Measurements from ENCODE around the gene DYSF.

DYSF gene

DNA sequence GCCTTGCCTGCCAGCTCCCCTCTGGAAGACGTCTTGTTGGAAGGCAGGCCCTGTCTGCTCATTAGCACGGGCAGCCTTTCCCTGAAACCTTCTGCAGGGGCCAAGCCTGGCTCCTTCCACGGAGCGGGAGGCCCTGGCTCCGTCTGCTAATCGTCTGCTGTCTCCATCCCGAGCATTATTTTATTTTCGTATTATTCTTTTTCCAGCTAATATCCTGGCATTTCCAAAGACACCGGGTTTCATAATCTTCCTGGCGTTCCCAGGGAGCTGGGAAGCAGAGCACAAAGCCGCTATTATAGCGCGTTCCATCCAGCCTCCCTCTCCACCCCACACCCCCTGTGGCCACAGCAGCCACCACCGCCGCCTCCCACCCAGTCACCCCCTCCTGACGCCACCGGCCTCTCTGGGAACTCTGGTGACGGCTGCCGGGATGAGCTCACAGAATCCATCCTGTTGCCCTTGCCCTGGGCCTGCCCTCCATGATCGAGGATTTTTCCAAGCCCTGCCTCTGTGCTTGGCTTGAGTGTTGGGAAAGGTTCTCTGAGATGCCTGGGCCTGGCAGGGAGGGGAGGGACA, 125.5 kb downstream of the DYSF start:
- no peak for DNase-seq

DNA sequence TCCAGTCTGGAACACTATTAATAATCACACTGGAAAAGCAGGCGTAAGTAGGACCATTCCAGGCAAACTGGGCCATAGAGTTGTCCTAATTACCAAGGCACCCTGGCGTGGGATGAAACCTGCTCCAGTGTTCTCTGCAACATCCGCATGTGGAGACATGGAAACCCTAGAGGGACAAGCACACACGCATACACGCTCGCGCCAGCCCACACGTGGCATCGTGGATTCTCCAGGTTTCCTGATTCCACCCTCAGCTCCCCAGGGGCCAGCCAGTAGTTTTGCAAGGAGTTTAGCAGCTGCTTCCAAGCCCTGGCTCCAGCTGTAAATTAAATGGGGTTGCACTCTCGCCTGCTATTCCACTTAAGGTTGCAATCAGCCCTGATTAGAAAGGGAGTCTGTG, 127.7 kb downstream of the DYSF start:
- DNase-seq, result no peak

DNA sequence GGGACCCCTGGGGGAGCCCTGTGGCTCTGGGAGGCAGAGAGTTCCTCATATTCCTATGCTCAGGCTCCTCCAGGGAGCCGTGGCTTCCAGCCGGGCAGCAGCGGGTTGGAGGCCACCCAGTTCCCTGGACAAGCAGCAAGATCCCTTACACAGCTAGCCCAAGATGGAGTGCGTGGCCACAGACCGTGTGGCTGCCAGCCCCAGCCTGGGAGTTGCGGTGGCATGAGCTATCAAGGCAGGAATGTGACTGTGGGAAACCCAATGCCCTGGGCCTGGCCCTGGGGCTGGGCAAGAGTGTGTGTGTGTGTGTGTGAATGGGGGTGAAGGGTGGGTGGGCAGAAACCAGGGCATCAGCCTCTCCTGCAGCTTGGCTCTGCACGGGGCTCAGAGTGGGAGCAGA, 130.5 kb downstream of the DYSF start:
- DNase-seq, result no peak

DNA sequence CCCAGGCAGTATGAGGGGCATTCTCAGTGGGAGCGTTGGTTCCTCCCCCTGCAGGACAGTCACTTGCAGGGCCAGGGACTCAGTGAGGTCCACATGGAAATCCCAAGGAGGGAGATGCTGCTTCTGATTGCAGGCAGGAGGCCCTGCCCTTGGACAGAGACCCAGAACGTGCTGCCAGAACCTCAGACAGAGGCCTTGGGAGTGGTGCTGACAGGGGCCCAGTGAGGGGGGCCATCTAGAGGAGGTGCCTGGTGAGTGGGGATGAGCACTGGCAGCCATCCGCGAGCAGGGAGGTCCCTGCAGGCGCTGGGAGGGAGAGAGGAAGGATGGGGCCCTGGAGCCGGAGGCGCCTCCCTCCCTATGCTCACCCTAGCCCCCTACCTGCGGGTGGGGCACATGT, 133.1 kb downstream of the DYSF start:
- DNase-seq, result no peak

DNA sequence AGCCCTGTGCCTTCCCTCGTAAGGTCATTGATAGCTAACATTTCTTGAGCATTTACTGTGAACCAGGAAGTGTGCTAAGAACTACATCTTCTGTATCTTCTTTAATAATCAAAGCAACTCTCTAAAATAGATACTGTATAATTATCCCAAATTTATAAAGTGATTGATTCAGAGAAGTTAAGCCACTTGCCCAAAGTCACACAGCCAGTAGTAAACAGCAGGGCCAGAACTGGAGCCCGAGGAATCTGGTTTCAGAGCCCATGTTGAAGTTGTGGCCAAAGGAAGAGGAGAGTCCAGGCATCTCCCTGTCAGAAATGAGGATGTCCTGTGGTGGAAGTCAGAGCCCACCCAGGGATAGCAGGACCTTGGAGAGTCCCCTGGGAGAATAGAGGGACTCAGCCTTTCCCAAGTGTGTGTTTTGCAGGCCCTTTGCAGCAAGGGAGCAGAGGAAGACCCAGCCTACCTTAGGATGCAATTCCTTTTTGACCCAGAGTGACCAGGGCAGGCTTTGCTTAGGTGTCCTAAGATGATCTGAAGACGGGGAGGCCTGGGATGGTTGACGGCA, 134.2 kb downstream of the DYSF start:
- DNase-seq, result no peak

DNA sequence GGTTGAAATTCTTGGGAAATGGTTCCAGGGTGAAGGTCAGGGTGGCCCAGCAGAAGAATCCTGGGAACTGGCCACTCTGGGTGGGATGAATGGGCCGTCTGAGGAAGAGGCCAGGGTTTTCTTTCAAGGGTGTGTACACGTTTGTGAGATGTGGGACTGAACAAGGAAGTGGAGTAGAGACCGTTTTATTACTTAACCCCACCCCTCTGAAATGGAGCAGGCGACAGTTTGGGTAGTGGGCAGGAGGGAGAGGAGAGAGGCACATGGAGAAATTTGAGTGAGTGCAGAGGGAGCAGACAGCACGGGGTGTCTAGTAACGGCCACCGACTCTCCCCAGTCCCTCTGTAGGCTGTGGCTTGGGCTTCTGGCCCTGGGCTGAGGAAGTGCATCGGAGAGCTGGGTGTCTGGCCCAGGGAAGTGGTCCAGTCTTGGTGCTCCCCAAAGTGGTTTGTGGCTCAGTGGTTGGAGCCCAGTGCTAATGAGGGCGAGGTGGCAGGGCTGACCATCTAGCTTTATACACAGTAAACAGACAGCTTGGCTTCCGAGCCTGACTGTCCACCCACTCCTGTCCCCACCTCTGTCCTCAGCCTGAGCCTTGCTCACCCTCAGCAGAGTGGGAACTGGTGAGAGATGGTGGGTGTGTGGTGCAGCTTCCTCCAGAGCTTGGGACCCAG, 135.3 kb downstream of the DYSF start:
- DNase-seq, result no peak

DNA sequence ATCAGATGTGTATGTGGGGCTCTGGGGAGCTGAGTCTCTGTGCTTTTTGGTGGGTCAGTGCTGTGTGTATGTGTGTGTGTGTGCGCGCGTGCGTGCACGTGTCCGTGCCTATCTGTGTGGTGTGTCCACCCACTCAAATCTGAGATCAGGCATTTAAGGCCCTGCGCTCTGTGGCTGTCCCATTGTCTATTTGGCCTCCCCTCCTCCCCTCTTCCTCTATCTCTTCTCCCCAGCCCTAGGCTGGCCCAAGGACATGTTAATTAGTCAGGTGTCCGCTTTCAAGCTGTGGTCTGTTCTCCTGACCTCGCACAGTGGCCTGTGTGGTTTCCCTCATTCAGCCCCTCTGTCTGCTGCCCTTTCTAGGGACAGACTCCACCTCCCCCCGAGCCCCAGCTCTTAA, 136.4 kb downstream of the DYSF start:
- no peak for DNase-seq

DNA sequence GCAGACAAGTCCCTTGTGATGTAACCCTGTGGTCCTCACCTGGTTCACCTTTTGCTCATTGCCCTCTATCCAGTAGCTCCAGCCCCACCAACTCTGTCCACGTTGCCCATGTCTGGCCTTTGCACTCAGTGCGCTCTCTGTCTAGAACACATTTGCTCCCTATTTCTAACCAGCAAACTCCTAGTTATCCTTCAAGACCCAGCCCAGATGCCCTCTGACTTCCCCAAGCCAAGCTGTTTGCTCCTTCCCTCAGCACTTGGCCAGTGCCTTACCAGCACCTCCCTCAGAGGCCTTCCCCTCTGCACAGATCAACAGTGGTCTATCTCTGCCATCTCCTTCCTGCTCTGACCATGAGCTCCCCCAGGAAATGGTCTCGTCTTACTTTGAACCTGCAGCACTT, 137.7 kb downstream of the DYSF start:
- no peak for DNase-seq

DNA sequence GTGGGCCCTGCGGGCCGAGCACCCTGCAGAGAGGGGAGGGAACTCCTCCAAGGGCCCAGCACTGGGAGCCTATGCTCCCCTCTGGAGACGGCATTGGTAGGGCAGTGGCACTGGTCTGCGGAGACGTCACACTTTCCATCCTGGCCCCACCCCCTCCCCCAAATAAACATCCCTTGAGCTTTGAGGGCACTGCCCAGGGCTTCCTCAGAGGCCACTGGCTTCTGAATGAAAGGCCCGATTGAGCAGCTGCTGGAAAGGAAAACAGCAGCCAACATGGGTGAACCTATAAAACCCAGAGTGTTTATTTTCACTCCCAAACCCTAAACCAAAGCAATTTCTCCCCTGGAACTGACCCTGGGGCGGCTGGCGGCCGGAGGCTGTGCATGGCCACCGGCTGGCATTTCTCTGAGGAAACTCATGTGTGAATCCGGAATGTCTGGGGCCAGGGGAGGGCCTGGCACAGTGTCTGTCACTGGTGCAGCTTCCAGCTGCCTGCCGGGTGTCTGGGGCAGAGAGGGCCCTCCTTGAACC, 138.9 kb downstream of the DYSF start:
- no peak for DNase-seq

DNA sequence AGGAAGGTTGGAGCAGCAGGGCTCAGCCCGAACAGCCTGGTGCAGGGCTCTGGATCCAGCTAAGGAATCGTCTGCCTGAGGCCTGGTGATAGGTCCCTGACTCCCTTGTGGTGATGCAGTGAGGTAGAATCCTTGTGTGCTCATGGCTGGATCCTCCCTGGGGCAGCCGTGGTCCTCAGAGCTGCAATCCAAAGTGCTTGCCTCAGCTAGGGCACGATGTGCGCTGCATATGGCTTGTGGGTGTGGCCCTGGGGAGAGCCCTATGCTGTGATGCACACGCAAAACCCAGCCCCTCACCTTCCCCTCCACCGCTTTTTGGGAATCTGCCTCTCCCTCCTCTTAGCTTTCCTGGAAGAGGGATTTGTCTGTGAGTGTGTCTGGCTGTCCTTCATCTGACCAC, 142.2 kb downstream of the DYSF start:
- DNase-seq, result no peak

DNA sequence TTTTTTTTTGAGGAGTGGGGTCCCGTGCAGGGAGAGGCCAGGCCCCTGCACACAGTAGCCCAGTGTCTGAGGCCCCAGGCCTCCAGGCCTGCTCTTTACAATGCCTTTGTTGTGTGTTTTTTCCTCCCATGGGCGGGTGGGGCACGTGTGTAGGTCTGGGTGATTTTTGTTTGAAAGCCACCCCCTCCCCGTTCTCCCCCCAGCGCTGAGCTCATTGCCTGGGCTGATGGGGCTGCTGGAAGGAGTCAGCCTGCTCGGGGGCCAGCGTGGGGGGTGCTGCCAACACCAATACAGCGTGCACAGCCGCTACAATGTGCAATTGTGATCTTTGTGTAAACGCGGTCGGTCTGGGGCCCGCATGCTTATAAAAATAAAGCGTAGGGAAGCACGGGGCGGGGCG, 142.7 kb downstream of the DYSF start:
- no peak for DNase-seq

DNA sequence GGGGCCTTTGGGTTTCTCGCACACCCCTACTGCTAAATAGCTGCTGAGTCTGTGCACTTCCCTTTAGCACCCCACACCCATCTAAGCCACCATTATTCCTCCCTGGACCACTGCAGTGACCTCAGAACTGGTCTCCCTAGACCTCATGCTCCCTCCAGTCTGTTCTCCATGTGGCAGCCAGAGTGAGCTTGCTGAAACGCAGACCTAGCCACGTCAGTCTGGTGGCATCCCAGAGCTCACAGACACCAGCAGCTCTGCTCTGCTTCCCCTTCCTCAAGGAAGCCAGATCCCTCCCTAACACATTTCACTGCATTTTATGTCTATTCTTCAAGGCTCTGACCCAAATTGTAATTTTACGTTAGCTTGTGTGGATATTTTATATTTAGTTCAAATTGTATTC, 144.4 kb downstream of the DYSF start:
- no peak for DNase-seq

DNA sequence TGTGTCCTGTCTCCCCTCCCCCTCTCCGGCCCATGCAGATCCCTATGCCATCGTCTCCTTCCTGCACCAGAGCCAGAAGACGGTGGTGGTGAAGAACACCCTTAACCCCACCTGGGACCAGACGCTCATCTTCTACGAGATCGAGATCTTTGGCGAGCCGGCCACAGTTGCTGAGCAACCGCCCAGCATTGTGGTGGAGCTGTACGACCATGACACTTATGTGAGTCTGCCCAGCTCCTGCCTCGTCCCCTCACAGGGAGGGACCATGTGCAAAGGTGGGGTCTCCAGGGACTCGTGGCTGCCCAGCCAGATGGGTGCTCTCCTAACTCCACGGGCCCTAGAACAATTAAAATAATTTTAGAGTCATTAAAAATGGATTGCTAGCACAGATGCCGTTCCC, 145.2 kb downstream of the DYSF start:
- DNase-seq, result no peak

DNA sequence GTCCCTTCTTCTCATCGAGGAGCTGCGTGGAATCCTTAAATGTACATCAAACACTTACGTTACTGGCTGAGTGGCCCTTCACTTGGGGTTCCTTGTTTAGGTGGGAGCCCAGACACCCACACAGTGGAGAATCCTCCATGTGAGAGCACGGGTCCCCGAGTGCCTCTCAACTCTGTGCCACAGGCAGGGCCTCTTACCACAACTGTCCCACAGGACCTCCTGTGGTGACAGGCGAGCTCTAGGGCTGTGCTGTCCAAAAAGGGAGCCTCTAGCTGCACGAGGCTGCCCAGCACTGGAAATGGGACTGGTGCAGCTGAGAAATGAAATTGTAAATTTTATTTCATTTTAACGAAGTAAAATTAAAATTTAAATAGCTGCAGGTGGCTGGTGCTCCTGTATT, 145.7 kb downstream of the DYSF start:
- no peak for DNase-seq

DNA sequence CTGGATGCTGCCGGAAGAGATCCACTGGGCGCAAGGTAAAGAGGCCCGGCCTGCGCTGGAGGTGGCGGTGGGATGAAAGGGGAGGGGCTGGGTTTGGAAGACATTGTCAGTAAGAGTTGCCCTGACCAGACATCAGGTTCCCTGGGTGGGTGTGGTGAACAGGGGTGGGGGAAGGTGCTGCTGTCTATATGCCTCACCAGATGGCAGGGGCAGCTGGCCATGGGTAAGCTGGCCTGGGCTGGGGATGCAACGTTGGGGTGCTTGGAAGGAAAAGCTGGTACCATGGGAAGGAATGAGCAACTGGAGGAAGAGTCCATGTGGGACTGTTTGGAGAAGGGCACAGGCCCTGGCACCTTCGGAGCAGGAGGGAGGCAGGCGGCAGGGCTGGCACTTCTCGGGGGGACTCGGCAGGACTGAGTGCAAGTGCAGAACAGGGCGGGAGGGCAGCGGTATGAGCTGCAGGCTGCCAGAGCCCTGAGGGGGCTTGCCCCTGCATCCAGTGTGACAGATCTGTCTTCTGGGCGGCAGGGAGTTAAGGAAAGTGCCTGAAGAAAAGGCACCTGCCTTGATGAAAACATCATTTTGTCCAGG, 146.4 kb downstream of the DYSF start:
- DNase-seq, result no peak

DNA sequence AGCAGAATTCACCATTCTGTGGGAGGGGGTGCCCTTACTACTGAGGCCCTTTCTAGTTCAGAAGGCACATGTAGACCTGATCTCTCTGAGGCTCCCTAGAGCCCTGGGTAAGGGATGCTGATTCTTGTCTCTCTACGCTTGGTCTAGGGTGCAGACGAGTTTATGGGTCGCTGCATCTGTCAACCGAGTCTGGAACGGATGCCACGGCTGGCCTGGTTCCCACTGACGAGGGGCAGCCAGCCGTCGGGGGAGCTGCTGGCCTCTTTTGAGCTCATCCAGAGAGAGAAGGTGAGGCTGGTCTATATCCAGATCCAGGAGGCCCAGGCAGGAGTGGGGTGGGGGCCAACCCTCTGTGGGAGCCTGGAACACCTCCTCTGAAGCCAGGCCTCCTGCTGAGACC, 147.2 kb downstream of the DYSF start:
- no peak for DNase-seq

DNA sequence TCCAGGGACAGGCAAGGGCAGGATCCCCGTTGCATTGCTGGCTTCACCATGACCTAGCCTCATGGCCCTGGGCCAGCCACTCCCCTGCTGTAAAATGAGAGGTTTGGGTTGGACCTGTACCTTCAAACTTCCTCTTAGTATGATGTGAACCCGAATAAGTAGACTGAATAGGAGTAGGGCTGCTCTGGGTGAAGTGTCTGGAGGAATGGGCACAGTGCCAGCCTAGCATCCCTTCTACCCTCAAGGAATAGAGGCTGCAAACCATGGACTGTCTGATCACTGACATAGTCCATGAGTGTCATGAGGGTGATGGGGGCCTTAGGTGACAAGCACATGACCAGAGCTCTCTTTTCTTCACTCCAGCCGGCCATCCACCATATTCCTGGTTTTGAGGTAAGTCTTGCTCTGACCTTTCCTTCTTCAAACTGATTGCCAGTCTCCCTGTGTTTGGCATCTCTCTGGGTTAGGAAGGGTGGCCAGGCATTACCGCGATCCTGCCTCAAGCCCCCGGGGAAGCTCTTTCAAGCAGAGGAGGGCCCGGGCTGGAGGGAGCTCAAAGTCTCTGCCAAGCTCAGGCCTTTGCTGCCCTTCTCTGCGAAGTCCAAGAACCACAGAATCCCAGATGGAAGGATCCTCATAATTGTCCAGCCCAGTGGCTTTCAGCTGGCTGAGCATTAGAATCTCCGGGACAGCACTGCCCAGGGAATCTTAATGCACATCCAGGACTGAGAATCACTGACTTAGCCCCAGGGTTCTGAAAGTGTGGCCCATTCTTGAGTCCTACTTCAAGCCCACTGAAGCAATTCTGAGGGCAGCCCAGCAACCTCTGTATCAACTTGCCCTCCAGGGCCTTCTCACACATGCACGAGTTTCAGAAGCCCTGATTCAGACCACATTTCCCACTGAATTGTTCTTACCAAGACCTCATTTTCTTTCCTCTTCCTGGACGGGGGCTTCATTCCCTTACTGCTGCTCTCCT, 148.1 kb downstream of the DYSF start:
- DNase-seq, result no peak

DNA sequence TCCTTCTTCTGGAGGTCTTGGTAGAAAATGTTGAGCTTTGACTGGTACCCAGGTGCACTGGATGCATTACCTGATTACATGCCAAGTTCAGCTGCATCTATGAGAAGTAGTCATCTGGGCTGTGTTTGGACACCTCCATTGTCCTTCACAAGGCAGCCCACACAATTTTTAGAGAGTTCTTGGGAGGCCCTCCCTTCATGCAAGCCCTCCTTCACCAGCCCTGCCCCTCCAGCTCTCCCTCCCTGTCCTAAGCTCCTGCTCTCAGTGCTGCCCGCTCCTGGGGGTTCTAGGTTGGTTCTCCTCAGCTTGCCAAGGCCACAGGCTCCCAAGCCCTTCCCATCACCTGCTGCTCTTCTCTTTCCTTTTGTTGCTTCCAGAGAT, 148.7 kb downstream of the DYSF start:
- no peak for DNase-seq

DNA sequence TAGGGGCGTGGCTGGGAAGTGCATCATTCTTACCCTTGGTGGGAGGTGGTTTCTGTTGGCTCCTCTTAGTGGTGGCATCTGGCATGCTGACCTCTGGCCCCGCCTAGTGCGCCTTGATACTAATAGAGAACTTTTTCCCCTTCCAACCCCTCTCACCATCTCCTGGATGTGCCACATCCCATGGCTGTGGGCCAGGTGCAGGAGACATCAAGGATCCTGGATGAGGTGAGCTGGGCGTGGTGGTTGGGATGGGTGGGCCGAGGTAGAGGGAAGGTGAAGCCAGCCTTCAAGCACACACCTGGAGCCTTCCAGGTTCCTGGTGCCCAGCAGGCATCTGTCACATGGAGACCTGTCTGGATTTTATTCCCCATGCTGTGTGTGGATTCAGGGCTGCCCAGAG, 149.2 kb downstream of the DYSF start:
- peak; percentile 2 for DNase-seq

DNA sequence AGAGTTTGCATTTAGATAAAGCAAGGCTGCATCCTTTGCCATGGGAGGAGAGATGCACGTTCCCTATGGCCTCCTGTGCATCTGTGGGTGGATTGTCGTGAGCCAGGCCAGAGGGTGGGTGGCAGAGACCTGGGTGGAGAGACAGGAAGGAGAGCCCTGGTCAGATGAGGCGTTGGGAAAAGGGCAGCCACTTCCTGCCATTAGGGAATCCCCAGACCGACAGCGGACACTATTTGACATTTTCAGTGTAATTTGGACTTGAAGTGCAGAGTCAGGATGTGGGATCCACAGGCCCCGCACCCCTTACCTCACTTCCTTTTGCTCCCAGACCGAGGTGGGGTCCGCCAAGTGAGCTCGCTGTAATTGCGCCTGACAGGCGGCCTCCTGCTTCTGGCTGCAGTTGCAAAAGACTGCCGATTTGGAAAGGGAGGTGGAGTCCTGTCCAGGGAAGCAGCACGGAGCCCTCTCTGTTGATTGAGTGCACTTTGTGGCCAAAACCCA, 150.0 kb downstream of the DYSF start:
- peak; percentile 2 for DNase-seq

DNA sequence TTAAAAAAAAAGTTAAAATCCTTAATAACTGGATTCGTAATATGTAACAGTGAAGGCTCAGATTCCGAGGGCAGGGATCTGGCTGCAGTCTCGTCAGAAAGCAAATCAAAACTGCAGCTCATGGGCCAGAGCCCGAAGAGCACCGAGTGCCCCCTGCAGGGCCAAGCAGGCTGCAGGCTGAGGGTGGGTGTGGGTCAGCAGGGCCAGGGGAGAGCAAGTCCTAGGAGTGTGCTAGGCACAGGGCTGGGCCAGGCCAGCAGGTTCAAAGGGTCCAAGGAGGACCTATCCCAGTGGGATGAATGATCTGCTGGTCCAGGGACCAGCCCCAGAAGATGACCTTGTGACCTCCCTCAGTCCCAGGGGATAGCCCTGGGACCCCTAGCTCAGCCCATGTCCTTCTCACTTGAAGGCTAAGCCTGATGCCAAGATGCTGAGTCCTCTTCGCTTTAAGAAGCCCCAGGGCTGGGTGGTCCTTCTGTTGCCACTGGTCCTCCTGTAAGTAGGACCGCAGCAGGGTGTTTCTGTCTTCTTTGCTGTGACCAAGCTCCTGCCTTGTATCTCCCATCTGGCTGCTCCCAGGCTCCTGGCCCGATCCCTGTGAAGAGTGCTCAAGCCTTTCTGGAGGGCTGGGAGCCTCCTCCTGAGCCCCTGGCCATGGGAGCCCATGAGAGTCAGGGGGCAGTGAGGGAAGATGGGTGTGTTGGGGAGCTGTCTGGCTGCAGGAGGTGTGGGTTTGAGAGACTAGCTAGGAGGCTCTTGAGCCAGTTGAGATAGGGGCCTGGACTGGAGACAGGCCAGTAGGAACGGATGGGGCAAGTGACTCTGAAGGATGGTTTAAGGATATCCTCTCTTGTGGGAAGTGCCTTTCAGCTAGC, 150.7 kb downstream of the DYSF start:
- DNase-seq, result peak; percentile 1

DNA sequence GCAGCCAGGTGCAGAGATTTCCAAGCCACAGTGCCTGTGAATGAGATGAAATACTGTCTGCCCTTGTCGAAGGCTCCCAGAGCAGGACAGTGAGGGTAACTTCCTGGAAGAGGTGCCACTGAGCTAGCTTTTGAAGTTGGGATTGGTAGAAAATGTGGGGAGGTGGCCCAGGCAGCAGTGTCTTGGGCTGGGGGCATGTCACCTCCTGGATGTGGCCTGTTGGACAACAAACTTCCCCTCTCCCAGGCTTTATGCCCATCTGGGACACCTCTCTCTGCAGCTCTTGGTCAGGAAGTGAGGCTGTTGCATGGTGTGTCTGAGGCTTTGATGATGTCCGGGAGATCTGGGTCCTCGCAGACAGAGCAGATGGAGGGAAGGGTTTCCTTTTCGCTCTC, 151.4 kb downstream of the DYSF start:
- no peak for DNase-seq

All from activated naive CD4-positive, alpha-beta T cell treated with anti-CD3 and anti-CD28 coated beads, Interleukin-2, amount 50 U/mL, for 16 hours (primary cell).